Forelimb muscle (tissue), 1 donor: ENCODE results near the gene SCNN1A. TPM values are rescaled to one million over a fixed set of nuclear protein-coding genes. Genes with fewer than 3 reads are reported as not detected.

Experiments
- DNase-seq: peaks from one replicate; pipeline ENCODE4 v3.0.0-alpha.2; 2013; ENCODE audit warnings: low read depth
- polyA plus RNA-seq: library from polyadenylated mRNA; unstranded; fragments of 120-200 nt; gene quantifications from one replicate; pipeline ENCODE4 v1.2.1, GENCODE V29; 2013; ENCODE audit not compliant: insufficient read length

Gene SCNN1A
- polyA plus RNA-seq, 1 donor, result not detected

GRCh38 chr12:6368906-6369525 lies 6.3 kb downstream of the SCNN1A start:
- DNase-seq, result no peak

GRCh38 chr12:6367969-6368892 lies 7.1 kb downstream of the SCNN1A start:
- DNase-seq, result no peak

- DNase-seq, result no peak
Measured at GRCh38 chr12:6367065-6367968, 8.0 kb downstream of the SCNN1A start.

- no peak for DNase-seq
Measured at GRCh38 chr12:6364044-6364374, 11.4 kb downstream of the SCNN1A start.

DNA sequence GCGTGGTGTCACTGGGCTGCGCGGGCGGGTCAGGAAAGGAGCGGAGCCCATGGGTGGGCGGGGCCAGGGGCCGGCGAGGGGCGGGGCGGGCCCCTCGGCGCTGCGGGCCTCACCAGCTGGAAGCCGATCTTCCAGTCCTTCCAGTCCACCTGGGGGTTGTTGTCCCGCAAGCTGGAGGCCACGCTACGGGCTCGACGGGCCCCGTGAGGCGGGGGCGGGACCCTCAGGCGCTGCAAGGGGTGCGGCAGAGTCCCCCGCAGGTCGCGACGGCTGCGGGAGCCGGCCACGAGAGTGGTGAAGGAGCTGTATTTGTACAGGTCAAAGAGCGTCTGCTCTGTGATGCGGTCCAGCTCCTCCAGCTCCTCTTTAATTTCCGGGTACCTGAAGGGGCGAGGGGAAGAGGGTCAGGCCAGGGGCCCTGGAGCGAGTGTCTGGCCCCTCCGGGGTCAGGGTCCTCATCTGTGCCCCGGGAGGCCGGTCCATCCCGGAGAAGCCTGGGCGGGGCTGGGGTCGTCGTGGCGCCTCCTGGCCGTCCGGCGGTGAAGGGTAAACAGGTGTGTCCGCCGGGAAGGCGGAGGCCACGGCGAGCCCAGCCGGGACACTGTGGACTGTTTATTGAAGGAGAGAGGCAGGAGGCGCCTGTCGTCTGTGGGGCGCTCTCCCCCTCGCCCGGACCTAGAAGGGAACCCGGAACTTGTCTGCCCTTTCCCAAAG lies 11.9 kb downstream of the SCNN1A start:
- no peak for DNase-seq

DNA sequence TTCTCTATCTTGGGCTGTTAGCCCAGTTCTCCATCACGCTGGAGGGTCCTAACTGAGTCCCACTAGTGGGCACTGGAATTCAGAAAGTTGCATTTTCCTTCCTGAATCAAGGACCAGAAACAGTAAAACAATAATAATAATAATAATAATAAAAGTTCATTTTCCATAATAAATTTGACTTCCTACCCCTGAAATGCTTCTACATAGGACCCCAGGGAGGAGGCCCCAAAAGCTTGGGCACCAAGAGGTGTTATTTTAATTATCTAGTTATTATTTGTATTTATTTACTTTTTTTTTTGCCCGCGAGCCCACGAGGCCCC lies 12.4 kb downstream of the SCNN1A start:
- no peak for DNase-seq

DNA sequence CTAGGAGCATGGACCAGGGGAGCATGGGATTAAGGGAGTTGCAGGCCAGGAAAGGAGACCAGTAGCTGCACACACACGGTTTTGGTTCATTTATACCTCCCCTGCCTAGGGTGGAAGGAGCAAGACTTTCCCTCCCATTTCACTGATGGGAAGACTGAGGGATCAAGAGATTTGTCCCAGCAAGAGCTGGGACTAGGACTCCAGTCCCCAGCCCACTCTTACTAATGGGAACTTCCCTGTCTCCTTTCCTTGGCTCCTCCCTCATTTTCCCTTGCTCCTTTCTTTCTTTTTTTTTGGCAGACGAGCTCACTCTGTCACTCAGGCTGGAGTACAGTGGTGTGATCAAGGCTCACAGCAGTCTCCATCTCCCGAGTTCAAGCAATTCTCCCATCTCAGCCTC lies 13.0 kb downstream of the SCNN1A start:
- no peak for DNase-seq

DNA sequence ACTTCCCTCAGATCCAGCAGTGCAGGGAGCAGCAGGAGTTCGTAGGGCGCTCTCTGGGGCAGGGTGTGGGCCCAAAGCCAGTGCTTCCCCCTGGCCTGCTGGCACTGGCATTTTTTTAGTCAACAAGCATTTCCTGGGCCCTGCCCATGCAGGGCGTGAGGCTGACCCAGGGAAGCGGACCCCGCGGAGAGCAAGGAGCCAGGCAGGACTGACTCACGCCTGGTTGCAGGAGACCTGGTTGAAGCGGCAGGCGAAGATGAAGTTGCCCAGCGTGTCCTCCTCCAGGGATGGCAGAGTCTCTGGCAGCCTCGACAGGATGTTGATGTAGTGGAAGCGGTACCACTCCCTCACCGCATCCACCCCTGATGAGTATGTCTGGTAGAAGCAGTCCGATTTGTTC lies 13.5 kb downstream of the SCNN1A start:
- no peak for DNase-seq

DNA sequence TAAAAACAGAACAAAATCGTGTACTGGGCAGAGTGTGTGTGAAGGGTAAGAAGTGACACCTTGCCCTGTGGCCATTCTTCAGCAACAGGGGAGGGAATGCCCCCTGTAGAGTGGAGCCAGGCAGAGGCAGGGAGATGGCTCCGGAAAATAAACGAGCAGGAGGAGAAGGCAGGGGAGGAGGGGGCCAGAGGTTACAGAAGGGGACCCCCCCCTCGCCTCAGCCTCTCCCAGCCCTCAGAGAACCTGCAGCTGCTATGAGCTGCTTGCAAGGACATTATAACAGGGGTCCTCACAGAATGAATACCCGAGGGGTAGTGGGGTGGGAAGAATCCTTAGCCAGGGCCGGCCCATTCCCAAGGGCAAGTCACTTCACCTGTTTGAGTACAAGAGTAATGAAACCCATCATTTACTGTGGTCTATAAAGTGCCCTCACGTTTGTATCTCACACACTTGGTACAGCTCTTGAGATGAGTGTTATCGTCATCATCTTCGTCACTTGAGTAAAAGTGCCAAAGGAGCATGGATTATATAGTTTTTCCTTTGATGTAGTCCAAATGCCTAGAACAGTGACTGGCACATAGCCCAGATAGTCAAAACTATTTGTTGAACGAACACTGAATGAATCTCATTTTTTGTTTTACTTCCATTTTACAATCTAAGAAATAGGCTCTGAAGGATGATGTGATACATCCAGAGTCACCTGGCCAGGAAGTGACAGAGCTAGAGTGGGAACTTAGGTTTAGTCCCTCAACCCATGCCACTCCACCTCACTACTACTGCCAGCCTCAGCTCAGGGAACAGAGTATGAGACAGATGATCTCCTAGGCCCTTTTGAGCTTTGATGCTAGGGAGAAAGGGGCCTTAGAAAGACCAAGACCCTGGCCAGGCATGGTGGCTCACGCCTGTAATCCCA lies 14.5 kb downstream of the SCNN1A start:
- DNase-seq, result no peak

DNA sequence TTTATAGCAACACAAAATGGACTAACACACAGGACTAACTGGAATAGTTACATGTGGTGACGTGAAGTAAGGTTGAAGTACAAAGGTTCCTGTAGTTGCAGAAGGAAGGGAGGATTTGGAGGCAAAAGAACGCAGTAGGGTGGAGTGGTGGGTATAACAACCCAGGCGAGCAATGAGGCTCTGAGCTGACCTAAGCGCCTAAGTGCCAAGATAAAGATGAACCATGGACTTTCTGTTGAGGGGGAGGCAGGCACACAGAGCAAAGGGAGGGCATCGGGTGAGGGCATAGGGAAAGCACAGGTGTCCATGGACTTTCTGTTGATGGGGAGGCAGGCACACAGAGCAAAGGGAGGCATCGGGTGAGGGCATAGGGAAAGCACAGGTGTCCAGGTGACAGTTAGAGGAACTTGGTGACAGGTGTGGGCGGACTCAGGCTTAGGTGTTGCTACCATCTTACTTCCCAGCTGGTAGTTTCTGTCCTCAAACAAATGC lies 15.2 kb downstream of the SCNN1A start:
- DNase-seq, result no peak

DNA sequence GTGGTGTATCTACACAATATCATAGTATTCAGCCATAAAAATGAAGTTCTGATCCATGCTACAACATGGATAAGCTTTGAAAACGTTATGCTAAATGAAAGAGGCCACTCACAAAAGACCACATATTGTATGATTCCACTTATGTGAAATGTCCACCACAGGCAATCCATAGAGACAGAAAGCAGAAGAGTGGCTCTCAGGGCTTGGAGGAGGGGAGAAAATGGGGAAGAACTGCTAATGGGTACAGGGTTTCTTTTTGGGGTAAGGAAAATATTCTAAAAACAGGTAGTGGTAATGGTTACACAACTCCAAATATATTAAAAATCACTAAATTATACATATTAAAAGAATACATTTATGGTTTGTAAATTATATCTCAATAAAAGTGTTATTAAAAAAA lies 16.5 kb downstream of the SCNN1A start:
- DNase-seq, result no peak

DNA sequence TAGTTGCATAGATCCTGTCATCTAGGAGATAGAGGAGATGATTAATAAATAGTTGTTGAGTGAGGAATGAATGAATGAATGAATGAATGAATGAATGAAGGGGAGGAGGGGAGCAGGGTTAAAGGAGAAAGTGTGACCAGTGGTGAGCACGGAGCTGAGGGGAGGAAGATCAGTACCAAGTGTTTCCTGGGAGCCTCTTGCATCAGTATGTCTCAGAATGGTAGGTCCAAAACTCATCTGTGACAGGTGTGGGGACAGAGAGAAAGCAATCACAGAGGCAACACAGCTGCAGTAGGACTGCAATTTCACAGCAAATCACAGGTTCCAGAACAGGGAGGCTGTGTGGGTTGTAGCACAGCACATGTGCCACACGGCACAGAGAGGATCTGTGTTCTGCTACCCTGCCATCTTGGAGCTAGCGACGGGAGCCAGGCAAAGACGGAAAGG lies 19.0 kb downstream of the SCNN1A start:
- no peak for DNase-seq

DNA sequence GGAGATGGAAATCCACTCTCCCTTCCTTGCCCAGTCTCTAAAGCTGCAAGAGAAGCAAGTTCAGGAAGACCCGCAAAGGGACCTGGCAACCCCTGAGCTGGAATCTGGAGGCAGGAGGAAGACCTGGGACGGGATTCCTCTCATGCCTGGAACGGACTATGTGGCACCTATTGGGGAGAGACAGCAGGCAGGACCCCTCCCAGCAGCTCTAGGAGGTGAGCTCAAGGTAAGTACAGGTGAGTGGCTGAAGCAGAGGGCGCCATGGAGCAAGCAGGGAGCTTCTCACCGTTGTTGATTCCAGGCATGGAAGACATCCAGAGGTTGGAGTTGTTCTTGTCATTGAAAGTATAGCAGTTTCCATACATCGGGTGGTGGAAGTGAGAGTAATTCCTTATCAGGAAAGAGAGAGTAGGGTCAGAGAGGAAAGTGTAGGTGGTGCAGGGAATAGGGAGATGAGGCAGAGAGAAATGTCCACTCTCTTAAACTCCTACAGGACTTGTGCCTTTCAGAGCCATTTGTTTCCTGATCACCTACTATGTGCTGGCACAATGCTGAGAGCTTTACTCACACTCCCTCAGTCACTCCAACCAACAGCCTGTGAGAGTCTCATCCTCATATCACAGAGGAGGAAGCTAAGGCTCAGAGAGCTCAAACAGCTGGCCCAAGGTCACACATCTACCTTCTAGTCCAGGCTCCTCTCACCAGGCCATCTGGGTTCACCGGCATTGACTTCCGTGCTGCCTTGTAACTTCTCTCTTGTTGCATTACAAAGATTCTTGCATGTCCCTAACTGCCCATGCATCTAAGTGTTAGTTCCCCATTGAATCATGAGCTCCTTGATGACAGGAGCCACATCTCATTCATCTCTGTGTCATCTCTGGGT lies 19.6 kb downstream of the SCNN1A start:
- DNase-seq, result no peak

GRCh38 chr12:6354495-6355393 lies 20.6 kb downstream of the SCNN1A start:
- DNase-seq, result no peak

GRCh38 chr12:6352193-6353173 lies 22.9 kb downstream of the SCNN1A start:
- no peak for DNase-seq

DNA sequence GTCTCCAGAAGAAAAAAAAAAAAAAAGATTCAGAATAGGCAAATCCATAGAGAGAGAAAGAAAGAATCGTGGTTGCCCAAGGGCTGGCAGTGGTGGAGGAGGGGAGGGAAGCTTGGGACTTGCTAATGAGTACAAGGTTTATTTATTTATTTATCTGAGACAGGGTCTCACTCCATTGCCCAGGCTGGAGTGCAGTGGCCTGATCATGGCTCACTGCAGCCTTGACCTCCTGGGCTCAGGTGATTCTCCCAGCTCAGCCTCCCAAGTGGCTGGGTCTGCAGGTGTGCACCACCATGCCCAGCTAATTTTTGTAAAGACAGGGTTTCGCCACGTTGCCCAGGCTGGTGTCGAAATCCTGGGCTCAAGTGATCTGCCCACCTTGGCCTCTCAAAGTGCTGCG lies 23.7 kb downstream of the SCNN1A start:
- no peak for DNase-seq
